ENCODE measurements around the gene ANO2. TPM values are rescaled to one million over a fixed set of nuclear protein-coding genes. Genes with fewer than 3 reads are reported as not detected.

The ANO2 gene
- total RNA-seq, 2 donors from 2014 or later = 14.3 to 28.5 TPM

DNA sequence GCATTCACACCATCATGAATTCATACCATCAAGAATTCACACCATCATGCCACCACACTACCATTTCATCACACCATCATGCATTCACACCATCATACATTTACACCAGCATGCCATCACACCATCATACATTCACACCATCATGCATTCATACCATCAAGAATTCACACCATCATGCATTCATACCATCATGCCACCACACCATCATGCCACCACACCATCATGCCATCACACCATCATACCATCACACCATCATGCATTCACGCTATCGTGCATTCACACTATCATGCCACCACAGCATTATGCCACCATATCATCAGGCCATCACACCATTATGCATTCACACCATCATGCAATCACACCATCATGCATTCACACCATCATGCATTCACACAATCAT lies 79.7 kb downstream of the ANO2 start:
- no peak overlapping the region for H3K27ac Mint-ChIP-seq
- H3K36me3 ChIP-seq (ENCODE audit: control insufficient read depth, insufficient read depth, low read length) = no peaks in the 10 kb centered on the region
- no peak overlapping the region for H3K27ac ChIP-seq (ENCODE audit: low read depth, low read length)
- no peaks in the 10 kb centered on the region for H3K4me1 ChIP-seq (ENCODE audit: control insufficient read depth, insufficient read depth, low read length)
- TF ChIP-seq, protein P1, sequence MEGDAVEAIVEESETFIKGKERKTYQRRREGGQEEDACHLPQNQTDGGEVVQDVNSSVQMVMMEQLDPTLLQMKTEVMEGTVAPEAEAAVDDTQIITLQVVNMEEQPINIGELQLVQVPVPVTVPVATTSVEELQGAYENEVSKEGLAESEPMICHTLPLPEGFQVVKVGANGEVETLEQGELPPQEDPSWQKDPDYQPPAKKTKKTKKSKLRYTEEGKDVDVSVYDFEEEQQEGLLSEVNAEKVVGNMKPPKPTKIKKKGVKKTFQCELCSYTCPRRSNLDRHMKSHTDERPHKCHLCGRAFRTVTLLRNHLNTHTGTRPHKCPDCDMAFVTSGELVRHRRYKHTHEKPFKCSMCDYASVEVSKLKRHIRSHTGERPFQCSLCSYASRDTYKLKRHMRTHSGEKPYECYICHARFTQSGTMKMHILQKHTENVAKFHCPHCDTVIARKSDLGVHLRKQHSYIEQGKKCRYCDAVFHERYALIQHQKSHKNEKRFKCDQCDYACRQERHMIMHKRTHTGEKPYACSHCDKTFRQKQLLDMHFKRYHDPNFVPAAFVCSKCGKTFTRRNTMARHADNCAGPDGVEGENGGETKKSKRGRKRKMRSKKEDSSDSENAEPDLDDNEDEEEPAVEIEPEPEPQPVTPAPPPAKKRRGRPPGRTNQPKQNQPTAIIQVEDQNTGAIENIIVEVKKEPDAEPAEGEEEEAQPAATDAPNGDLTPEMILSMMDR (conservative IDR thresholded peaks at IDR 0.05) = no peak
- H3K36me3 Mint-ChIP-seq (ENCODE audit: low read depth) = peaks cover 3% of the 10 kb centered on the region
- H3K9me3 Mint-ChIP-seq = no peaks in the 10 kb centered on the region
- no peak overlapping the region for H3K4me3 ChIP-seq (ENCODE audit: low read length)
- no peak for DNase-seq
- H3K27me3 Mint-ChIP-seq (ENCODE audit: insufficient read depth) = peaks cover 3% of the 10 kb centered on the region
- no peaks in the 10 kb centered on the region for H3K27me3 ChIP-seq (ENCODE audit: control insufficient read depth, insufficient read depth, low read length, poor library complexity, severe bottlenecking)
- no peak overlapping the region for H3K9ac ChIP-seq (ENCODE audit: extremely low read depth, low read length, poor library complexity, severe bottlenecking)
- H3K4me3 Mint-ChIP-seq = no peak overlapping the region
- peaks cover 11% of the 10 kb centered on the region for H3K4me1 Mint-ChIP-seq
- WGBS, 2 experiments (ENCODE audit: insufficient coverage in 1 of 2, insufficient read length in 1 of 2) = 98 to 100% methylated on average over 2 of the region's 2 CpGs
- H3K9me3 ChIP-seq (ENCODE audit: control insufficient read depth, low read length) = no peaks in the 10 kb centered on the region

DNA sequence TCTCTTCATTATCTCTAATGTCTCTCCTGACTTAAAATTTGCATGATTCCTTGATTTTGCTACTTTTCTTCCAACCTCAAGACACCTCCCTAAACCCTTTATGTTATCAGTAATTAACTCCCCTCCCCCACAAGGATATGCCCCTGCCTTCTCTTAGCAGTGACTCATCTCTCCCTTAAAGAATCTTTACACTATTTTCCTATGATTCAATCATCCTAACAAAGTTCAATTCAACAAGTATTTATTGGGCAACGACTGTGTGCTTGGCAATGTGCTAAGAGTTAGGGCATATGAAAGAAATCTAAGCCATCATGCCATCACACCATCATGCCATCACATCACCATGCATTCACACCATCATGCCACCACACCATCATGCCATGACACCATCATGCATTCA lies 80.1 kb downstream of the ANO2 start:
- 100% methylated on average over 1 of the region's 1 CpG; no CpG with 5 or more reads in 1 of the 2 experiments for WGBS, 2 experiments (ENCODE audit: insufficient coverage in 1 of 2, insufficient read length in 1 of 2)
- no peak overlapping the region for H3K27ac ChIP-seq (ENCODE audit: low read depth, low read length)
- Mint-ChIP-seq H3K4me1 (peaks cover 11% of the 10 kb centered on the region), H3K9me3 (no peaks in the 10 kb centered on the region), H3K27me3 (ENCODE audit: insufficient read depth) (peaks cover 3% of the 10 kb centered on the region), H3K4me3 (no peak overlapping the region), H3K36me3 (ENCODE audit: low read depth) (peaks cover 4% of the 10 kb centered on the region), H3K27ac (no peak overlapping the region)
- no peak for DNase-seq
- H3K4me1 ChIP-seq (ENCODE audit: control insufficient read depth, insufficient read depth, low read length) = no peaks in the 10 kb centered on the region
- H3K9ac ChIP-seq (ENCODE audit: extremely low read depth, low read length, poor library complexity, severe bottlenecking) = no peak overlapping the region
- TF ChIP-seq, protein P1 (conservative IDR thresholded peaks at IDR 0.05) = no peak
- H3K9me3 ChIP-seq (ENCODE audit: control insufficient read depth, low read length) = no peaks in the 10 kb centered on the region
- no peaks in the 10 kb centered on the region for H3K36me3 ChIP-seq (ENCODE audit: control insufficient read depth, insufficient read depth, low read length)
- no peaks in the 10 kb centered on the region for H3K27me3 ChIP-seq (ENCODE audit: control insufficient read depth, insufficient read depth, low read length, poor library complexity, severe bottlenecking)
- no peak overlapping the region for H3K4me3 ChIP-seq (ENCODE audit: low read length)

DNA sequence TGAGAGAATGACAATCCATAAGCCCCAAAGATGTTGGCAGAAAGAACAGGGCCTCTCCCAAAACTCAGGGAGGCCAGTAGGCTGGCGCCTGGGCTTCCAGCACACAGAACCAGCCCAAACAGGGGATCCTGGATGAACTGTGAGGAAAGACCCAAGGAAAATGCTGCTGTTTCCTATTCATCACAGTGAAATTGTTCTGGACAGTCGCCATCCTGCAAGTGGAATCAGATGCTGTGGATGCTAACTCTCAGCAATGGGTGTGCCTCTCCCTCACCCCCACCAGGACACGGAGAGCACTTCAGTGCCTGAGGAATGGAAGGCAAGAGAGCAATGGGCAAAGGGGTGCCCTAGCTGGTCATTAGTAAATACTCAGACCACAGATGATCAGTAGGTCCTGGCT lies 80.8 kb downstream of the ANO2 start:
- H3K27me3 ChIP-seq (ENCODE audit: control insufficient read depth, insufficient read depth, low read length, poor library complexity, severe bottlenecking) = no peaks in the 10 kb centered on the region
- H3K27me3 Mint-ChIP-seq (ENCODE audit: insufficient read depth) = peaks cover 3% of the 10 kb centered on the region
- H3K36me3 ChIP-seq (ENCODE audit: control insufficient read depth, insufficient read depth, low read length) = no peaks in the 10 kb centered on the region
- no peak for DNase-seq
- no peaks in the 10 kb centered on the region for H3K4me1 ChIP-seq (ENCODE audit: control insufficient read depth, insufficient read depth, low read length)
- no peaks in the 10 kb centered on the region for H3K9me3 Mint-ChIP-seq
- TF ChIP-seq, protein P1 (conservative IDR thresholded peaks at IDR 0.05) = no peak
- H3K4me3 Mint-ChIP-seq = no peak overlapping the region
- WGBS, 2 experiments (ENCODE audit: insufficient coverage in 1 of 2, insufficient read length in 1 of 2) = 95 to 97% methylated on average over 3 of the region's 3 CpGs
- H3K9me3 ChIP-seq (ENCODE audit: control insufficient read depth, low read length) = no peaks in the 10 kb centered on the region
- H3K4me1 Mint-ChIP-seq = peaks cover 6% of the 10 kb centered on the region
- peaks cover 7% of the 10 kb centered on the region for H3K36me3 Mint-ChIP-seq (ENCODE audit: low read depth)
- no peak overlapping the region for H3K9ac ChIP-seq (ENCODE audit: extremely low read depth, low read length, poor library complexity, severe bottlenecking)
- H3K27ac Mint-ChIP-seq = no peak overlapping the region
- H3K4me3 ChIP-seq (ENCODE audit: low read length) = no peak overlapping the region
- no peak overlapping the region for H3K27ac ChIP-seq (ENCODE audit: low read depth, low read length)

Data from endodermal cell (in vitro differentiated cells).